ENCODE results near the gene CNEP1R1.

CNEP1R1 gene

DNA sequence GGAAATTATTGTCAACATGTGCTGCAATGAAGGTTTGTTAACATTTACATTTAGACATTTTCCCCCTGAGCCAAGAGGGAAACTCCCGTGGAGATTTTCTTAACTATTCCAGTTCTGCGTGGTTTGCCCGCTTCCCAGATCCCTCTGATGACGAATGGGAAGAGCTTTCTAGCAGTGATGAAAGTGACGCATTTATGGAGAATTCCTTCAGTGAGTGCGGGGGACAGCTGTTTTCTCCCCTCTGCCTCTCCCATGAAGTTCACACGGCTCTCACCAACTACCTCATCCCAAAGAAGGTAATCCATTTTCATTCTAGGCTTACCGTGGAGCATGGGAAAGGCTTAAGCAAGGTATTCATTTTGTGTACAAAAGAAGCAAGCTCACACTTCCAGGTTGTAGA lies 59.0 kb downstream of the CNEP1R1 start:
- Histone ChIP-seq H3K27ac (replicated peaks) (no peak overlapping the region), H3K27me3 (ENCODE audit: insufficient read depth, poor library complexity, severe bottlenecking) (no peaks in the 10 kb centered on the region), H3K4me3 (replicated peaks; ENCODE audit: insufficient read depth, low read length) (no peak overlapping the region)
- DNase-seq (ENCODE audit: low read depth in 1 of 2, low spot score in 1 of 2) = no peak
- TF ChIP-seq SPI1 (IDR thresholded peaks at IDR 0.05; ENCODE audit: borderline replicate concordance, low read depth) (no peak), POLR2AphosphoS5 (IDR thresholded peaks at IDR 0.05; ENCODE audit: low read depth) (no peak)
- TF ChIP-seq, protein P1, sequence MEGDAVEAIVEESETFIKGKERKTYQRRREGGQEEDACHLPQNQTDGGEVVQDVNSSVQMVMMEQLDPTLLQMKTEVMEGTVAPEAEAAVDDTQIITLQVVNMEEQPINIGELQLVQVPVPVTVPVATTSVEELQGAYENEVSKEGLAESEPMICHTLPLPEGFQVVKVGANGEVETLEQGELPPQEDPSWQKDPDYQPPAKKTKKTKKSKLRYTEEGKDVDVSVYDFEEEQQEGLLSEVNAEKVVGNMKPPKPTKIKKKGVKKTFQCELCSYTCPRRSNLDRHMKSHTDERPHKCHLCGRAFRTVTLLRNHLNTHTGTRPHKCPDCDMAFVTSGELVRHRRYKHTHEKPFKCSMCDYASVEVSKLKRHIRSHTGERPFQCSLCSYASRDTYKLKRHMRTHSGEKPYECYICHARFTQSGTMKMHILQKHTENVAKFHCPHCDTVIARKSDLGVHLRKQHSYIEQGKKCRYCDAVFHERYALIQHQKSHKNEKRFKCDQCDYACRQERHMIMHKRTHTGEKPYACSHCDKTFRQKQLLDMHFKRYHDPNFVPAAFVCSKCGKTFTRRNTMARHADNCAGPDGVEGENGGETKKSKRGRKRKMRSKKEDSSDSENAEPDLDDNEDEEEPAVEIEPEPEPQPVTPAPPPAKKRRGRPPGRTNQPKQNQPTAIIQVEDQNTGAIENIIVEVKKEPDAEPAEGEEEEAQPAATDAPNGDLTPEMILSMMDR (IDR thresholded peaks at IDR 0.05; ENCODE audit: insufficient read depth, low read length) = no peak

DNA sequence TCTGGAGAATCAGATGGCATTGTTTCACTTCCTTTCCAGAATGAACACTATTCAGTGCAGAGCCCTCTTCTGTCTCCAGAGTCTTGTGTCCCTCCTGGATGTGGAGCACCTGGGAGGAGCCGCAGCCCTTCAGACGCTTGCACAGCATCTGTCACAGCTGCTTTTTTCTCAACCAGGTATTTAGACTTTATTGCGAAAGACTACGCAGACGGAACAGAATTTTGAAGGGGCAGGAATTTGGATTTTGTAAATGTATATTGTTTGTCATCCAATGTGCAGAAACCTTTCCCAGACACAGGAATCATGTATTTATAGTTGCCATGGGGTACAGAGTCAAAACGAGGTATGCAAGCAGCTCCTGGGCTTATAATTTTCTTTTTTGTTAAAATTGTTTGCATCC lies 61.2 kb downstream of the CNEP1R1 start:
- TF ChIP-seq, protein P2, sequence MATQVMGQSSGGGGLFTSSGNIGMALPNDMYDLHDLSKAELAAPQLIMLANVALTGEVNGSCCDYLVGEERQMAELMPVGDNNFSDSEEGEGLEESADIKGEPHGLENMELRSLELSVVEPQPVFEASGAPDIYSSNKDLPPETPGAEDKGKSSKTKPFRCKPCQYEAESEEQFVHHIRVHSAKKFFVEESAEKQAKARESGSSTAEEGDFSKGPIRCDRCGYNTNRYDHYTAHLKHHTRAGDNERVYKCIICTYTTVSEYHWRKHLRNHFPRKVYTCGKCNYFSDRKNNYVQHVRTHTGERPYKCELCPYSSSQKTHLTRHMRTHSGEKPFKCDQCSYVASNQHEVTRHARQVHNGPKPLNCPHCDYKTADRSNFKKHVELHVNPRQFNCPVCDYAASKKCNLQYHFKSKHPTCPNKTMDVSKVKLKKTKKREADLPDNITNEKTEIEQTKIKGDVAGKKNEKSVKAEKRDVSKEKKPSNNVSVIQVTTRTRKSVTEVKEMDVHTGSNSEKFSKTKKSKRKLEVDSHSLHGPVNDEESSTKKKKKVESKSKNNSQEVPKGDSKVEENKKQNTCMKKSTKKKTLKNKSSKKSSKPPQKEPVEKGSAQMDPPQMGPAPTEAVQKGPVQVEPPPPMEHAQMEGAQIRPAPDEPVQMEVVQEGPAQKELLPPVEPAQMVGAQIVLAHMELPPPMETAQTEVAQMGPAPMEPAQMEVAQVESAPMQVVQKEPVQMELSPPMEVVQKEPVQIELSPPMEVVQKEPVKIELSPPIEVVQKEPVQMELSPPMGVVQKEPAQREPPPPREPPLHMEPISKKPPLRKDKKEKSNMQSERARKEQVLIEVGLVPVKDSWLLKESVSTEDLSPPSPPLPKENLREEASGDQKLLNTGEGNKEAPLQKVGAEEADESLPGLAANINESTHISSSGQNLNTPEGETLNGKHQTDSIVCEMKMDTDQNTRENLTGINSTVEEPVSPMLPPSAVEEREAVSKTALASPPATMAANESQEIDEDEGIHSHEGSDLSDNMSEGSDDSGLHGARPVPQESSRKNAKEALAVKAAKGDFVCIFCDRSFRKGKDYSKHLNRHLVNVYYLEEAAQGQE (IDR thresholded peaks at IDR 0.05; ENCODE audit: insufficient replicate concordance, low read depth) = no peak
- TF ChIP-seq GABPA (IDR thresholded peaks at IDR 0.05; ENCODE audit: low read depth) (no peak), SPI1 (IDR thresholded peaks at IDR 0.05; ENCODE audit: borderline replicate concordance, low read depth) (no peak), POLR2AphosphoS5 (IDR thresholded peaks at IDR 0.05; ENCODE audit: low read depth) (no peak)
- TF ChIP-seq, protein P1 (IDR thresholded peaks at IDR 0.05; ENCODE audit: insufficient read depth, low read length) = no peak

More for the DNA sequence above, 61.2 kb downstream of the CNEP1R1 start:
- Histone ChIP-seq H3K27ac (replicated peaks) (no peak overlapping the region), H3K4me3 (replicated peaks; ENCODE audit: insufficient read depth, low read length) (no peak overlapping the region), H3K27me3 (ENCODE audit: insufficient read depth, poor library complexity, severe bottlenecking) (no peaks in the 10 kb centered on the region)
- DNase-seq (ENCODE audit: low read depth in 1 of 2, low spot score in 1 of 2) = no peak

Data from HL-60 (cell line).